IMR-90 (cell line): ENCODE measurements around the gene VLDLR. TPM values are rescaled to one million over a fixed set of nuclear protein-coding genes. Genes with fewer than 3 reads are reported as not detected.

Experiments
- ATAC-seq: fragments of 200-7000 bp; cut with Tn5 transposase; 2 replicates; pipeline ENCODE4 v1.9.1; 2020; ENCODE audit warnings: low read depth, mild to moderate bottlenecking, moderate library complexity
- BruUV-seq: library from RNA; stranded (reverse); fragments of 400-500 nt; replicated peaks from 2 replicates; lab custom pipeline; 2021; lab: Mats Ljungman, UMichigan
- CTCF ChIA-PET: fragments of 300-600 bp; formaldehyde crosslinking; extraction: SDS; loops from one replicate; lab custom pipeline; 2021; ENCODE audit warnings: antibody characterized with exemption; lab: Yijun Ruan, JAX
- POLR2A ChIA-PET: fragments of 300-600 bp; sonication (Branson Sonifier 250); formaldehyde crosslinking; loops from one replicate; lab custom pipeline; 2022; ENCODE audit warnings: antibody characterized with exemption; ENCODE audit not compliant: unreplicated experiment; lab: Charles Lee
- DNase-seq: peaks from one replicate; pipeline ENCODE4 v3.0.0; 2013
- H2AFZ ChIP-seq: replicated peaks from 2 replicates; pipeline ENCODE3; 2013; ENCODE audit warnings: low read length, mild to moderate bottlenecking; ENCODE audit not compliant: poor library complexity
- H2AK5ac ChIP-seq: 2 replicates; pipeline ENCODE4 v1.6.1; 2013; ENCODE audit warnings: low read depth, low read length, inconsistent platforms
- H2AK9ac ChIP-seq: replicated peaks from 2 replicates; pipeline ENCODE3; 2013; ENCODE audit warnings: mild to moderate bottlenecking, low read depth, low read length, moderate library complexity; ENCODE audit not compliant: poor library complexity
- H2BK120ac ChIP-seq: 2 replicates; pipeline ENCODE4 v1.6.1; 2013; ENCODE audit warnings: low read depth, low read length, inconsistent platforms
- H2BK15ac ChIP-seq: 3 replicates; pipeline ENCODE4 v1.6.1; 2013; ENCODE audit warnings: low read depth, low read length, inconsistent platforms
- H2BK20ac ChIP-seq: 2 replicates; pipeline ENCODE4 v1.6.1; 2013; ENCODE audit warnings: low read depth, mild to moderate bottlenecking, inconsistent platforms, low read length, moderate library complexity
- H2BK5ac ChIP-seq: 2 replicates; pipeline ENCODE4 v1.6.1; 2013; ENCODE audit warnings: mild to moderate bottlenecking, low read depth, low read length, inconsistent platforms; ENCODE audit not compliant: poor library complexity, severe bottlenecking
- H3K14ac ChIP-seq: replicated peaks from 2 replicates; pipeline ENCODE4 v1.6.1; 2013; ENCODE audit warnings: low read depth, low read length, inconsistent platforms
- H3K18ac ChIP-seq: 2 replicates; pipeline ENCODE4 v1.6.1; 2013; ENCODE audit warnings: low read depth, low read length, control low read depth
- H3K23ac ChIP-seq: 2 replicates; pipeline ENCODE4 v1.6.1; 2013; ENCODE audit warnings: low read depth, low read length, inconsistent platforms
- H3K27ac ChIP-seq: 2 replicates; pipeline ENCODE4 v1.5.1; 2013; ENCODE audit warnings: mild to moderate bottlenecking, control low read depth, low read length; ENCODE audit not compliant: insufficient read depth
- H3K27me3 ChIP-seq: 2 replicates; pipeline ENCODE4 v1.6.1; 2013; ENCODE audit warnings: low read length; ENCODE audit not compliant: control insufficient read depth, insufficient read depth
- H3K36me3 ChIP-seq: 2 replicates; pipeline ENCODE4 v1.6.1; 2013; ENCODE audit warnings: low read length, mixed read lengths; ENCODE audit not compliant: control insufficient read depth, insufficient read depth
- H3K4ac ChIP-seq: 2 replicates; pipeline ENCODE4 v1.6.1; 2013; ENCODE audit warnings: low read depth, low read length, inconsistent platforms
- H3K4me1 ChIP-seq: 2 replicates; pipeline ENCODE4 v1.6.1; 2013; ENCODE audit warnings: low read length, mixed read lengths; ENCODE audit not compliant: control insufficient read depth, insufficient read depth
- H3K4me2 ChIP-seq: 2 replicates; pipeline ENCODE4 v1.6.1; 2013; ENCODE audit warnings: low read depth, mild to moderate bottlenecking, control low read depth, low read length, moderate library complexity
- H3K4me3 ChIP-seq: 2 replicates; pipeline ENCODE4 v1.5.1; 2013; ENCODE audit warnings: low read depth, mild to moderate bottlenecking, control low read depth, low read length, moderate library complexity; ENCODE audit not compliant: insufficient read depth
- H3K56ac ChIP-seq: 2 replicates; pipeline ENCODE4 v1.6.1; 2013; ENCODE audit warnings: low read length, inconsistent platforms; ENCODE audit not compliant: insufficient read depth; ENCODE audit errors: extremely low read depth
- H3K79me1 ChIP-seq, 2 experiments: 2 replicates each; pipeline ENCODE4 v1.6.1; 2013; ENCODE audit warnings: low read length in 2 of 2, inconsistent platforms in 1 of 2, low read depth in 1 of 2
- H3K9ac ChIP-seq: 2 replicates; pipeline ENCODE4 v1.6.1; 2013; ENCODE audit warnings: low read depth, low read length, control low read depth
- H3K9me1 ChIP-seq: 2 replicates; pipeline ENCODE4 v1.6.1; 2013; ENCODE audit warnings: low read length, inconsistent platforms; ENCODE audit not compliant: insufficient read depth
- H3K9me3 ChIP-seq: 2 replicates; pipeline ENCODE4 v1.6.1; 2013; ENCODE audit warnings: low read length; ENCODE audit not compliant: control insufficient read depth, insufficient read depth
- H4K20me1 ChIP-seq: 2 replicates; pipeline ENCODE4 v1.6.1; 2013; ENCODE audit warnings: low read length, inconsistent platforms; ENCODE audit not compliant: insufficient read depth
- H4K5ac ChIP-seq: 2 replicates; pipeline ENCODE4 v1.6.1; 2013; ENCODE audit warnings: mild to moderate bottlenecking, low read depth, low read length, control low read depth
- H4K8ac ChIP-seq, 2 experiments: 2 replicates each; pipeline ENCODE4 v1.6.1; 2013; ENCODE audit warnings: low read depth in 2 of 2, low read length in 2 of 2, control low read depth in 1 of 2, inconsistent platforms in 1 of 2
- H4K91ac ChIP-seq: 2 replicates; pipeline ENCODE4 v1.6.1; 2013; ENCODE audit warnings: low read depth, low read length, inconsistent platforms; ENCODE audit not compliant: insufficient read depth
- BHLHE40 ChIP-seq: fragments of 150-350 bp; IDR thresholded peaks from 2 replicates; pipeline ENCODE4 v1.6.1; 2016; ENCODE audit warnings: mild to moderate bottlenecking, low read depth, low read length
- CHD1 ChIP-seq: IDR thresholded peaks from 2 replicates; pipeline ENCODE4 v1.6.1; 2012; ENCODE audit warnings: low read depth, low read length, improper control_type of control experiment
- FOS ChIP-seq: fragments of 150-350 bp; IDR thresholded peaks from 2 replicates; pipeline ENCODE4 v1.6.1; 2016; ENCODE audit warnings: low read depth, low read length
- MXI1 ChIP-seq: IDR thresholded peaks from 2 replicates; pipeline ENCODE4 v1.6.1; 2012; ENCODE audit warnings: low read depth, mild to moderate bottlenecking, low read length, moderate library complexity, borderline replicate concordance
- RAD21 ChIP-seq: IDR thresholded peaks from 2 replicates; pipeline ENCODE4 v1.6.1; 2012; ENCODE audit warnings: low read length, improper control_type of control experiment
- RCOR1 ChIP-seq: IDR thresholded peaks from 2 replicates; pipeline ENCODE4 v1.6.1; 2012; ENCODE audit warnings: mild to moderate bottlenecking, low read length, improper control_type of control experiment; ENCODE audit not compliant: insufficient replicate concordance
- RFX5 ChIP-seq: IDR thresholded peaks from 2 replicates; pipeline ENCODE4 v1.8.0; 2012; ENCODE audit warnings: low read depth, mild to moderate bottlenecking, low read length, moderate library complexity
- USF2 ChIP-seq: fragments of 150-350 bp; IDR thresholded peaks from 2 replicates; pipeline ENCODE4 v1.6.1; 2017; ENCODE audit warnings: mild to moderate bottlenecking, antibody characterized with exemption, low read length, low read depth
- WGBS, 2 experiments: methylation state at CpG; one replicate each; pipeline versions ENCODE4 v1.1.5 to v1.1.7; 2013; ENCODE audit warnings: missing lambda C conversion rate in 2 of 2; ENCODE audit not compliant: insufficient read length in 1 of 2; ENCODE audit errors: extremely low coverage in 2 of 2; 5-methylcytosine and 5-hydroxymethylcytosine counted together
- dilution Hi-C: fragments of 300-500 bp; cut with HindIII; formaldehyde crosslinking; loops from one replicate; pipeline ENCODE4 v1.14.3; 2018; ENCODE audit warnings: low sequenced_read_pairs; ENCODE audit not compliant: unreplicated experiment
- in situ Hi-C: fragments of 300-500 bp; cut with MboI; formaldehyde crosslinking; loops from 3 replicates; pipeline ENCODE4 v1.14.3; 2019; ENCODE audit warnings: low sequenced_read_pairs, inconsistent platforms, mixed read lengths
- intact Hi-C: fragments of 100-400 bp; cut with micrococcal nuclease; formaldehyde crosslinking; loops from 2 replicates; pipeline ENCODE4 v1.10.0; 2022
- polyA plus RNA-seq, 3 experiments: library from polyadenylated mRNA; depleted of rRNA; stranded (reverse); fragments of >200 nt; gene quantifications; 2 replicates each; pipeline ENCODE4 v1.2.3, GENCODE V29; 2012; ENCODE audit warnings: low replicate concordance in 1 of 3
- total RNA-seq: library from RNA; depleted of rRNA; stranded (reverse); fragments of >200 nt; gene quantifications from 2 replicates; pipeline ENCODE4 v1.2.3, GENCODE V29; 2012

VLDLR gene
- total and polyA plus RNA-seq, 2 of the 4 experiments (the other 2 are of a cell fraction) = 9.0 to 10.2 TPM

GRCh38 chr9:2664174-2665065, 42.8 kb downstream of the VLDLR start (continued):
- TF ChIP-seq BHLHE40 = no peak
- TF ChIP-seq RCOR1 = no peak

- Histone ChIP-seq H3K18ac (no peak overlapping the region), H2BK15ac (no peak overlapping the region), H3K36me3 (no peaks in the 10 kb centered on the region), H4K20me1 (no peaks in the 10 kb centered on the region), H2BK5ac (no peak overlapping the region), H4K91ac (no peak overlapping the region), H3K79me1 (no peaks in the 10 kb centered on the region), H3K4me3 (no peak overlapping the region), H4K5ac (no peak overlapping the region), H2BK20ac (no peak overlapping the region), H3K56ac (no peak overlapping the region), H3K4me2 (no peak overlapping the region), H2AK5ac (no peak overlapping the region), H3K14ac (no peak overlapping the region), H3K4me1 (no peaks in the 10 kb centered on the region), H3K23ac (no peak overlapping the region), H3K9me1 (no peaks in the 10 kb centered on the region), H3K27ac (no peak overlapping the region), H3K4ac (no peak overlapping the region), H2AFZ (no peak overlapping the region), H3K9ac (no peak overlapping the region), H4K8ac (no peak overlapping the region), H2BK120ac (no peak overlapping the region), H3K9me3 (peaks cover 4% of the 10 kb centered on the region; the same call in 1 of the 2 replicates), H2AK9ac (no peak overlapping the region), H3K27me3 (no peaks in the 10 kb centered on the region)
- in situ Hi-C loops = no loop called here
- POLR2A ChIA-PET = no interaction called here
- BruUV-seq = no TSS peak
- intact Hi-C loops = no loop called here
- no peak for ATAC-seq
- dilution Hi-C loops = no loop called here
- CTCF ChIA-PET = no interaction called here
- TF ChIP-seq USF2 = no peak
- TF ChIP-seq FOS = no peak
- TF ChIP-seq CHD1 = no peak
- no peak for TF ChIP-seq MXI1
- no peak for TF ChIP-seq RAD21
- no peak for TF ChIP-seq RFX5
- WGBS, 2 experiments = 40% methylated on average over 1 of the region's 4 CpGs; no CpG with 5 or more reads in 1 of the 2 experiments
- no peak for DNase-seq
Measured at GRCh38 chr9:2666569-2666968, 45.0 kb downstream of the VLDLR start.
